Inferior parietal cortex (tissue), 1 donor: ENCODE data around the gene KIF16B.
"Not testable (repeated sequence)": the region's sequence is repeated elsewhere in the genome, so short reads cannot be mapped to it uniquely, and the experiment has no call there.

Source experiments
- DNase-seq: peaks from one replicate; pipeline ENCODE4 v3.0.0-alpha.2; 2016; ENCODE audit errors: extremely low spot score

Gene KIF16B, protein sequence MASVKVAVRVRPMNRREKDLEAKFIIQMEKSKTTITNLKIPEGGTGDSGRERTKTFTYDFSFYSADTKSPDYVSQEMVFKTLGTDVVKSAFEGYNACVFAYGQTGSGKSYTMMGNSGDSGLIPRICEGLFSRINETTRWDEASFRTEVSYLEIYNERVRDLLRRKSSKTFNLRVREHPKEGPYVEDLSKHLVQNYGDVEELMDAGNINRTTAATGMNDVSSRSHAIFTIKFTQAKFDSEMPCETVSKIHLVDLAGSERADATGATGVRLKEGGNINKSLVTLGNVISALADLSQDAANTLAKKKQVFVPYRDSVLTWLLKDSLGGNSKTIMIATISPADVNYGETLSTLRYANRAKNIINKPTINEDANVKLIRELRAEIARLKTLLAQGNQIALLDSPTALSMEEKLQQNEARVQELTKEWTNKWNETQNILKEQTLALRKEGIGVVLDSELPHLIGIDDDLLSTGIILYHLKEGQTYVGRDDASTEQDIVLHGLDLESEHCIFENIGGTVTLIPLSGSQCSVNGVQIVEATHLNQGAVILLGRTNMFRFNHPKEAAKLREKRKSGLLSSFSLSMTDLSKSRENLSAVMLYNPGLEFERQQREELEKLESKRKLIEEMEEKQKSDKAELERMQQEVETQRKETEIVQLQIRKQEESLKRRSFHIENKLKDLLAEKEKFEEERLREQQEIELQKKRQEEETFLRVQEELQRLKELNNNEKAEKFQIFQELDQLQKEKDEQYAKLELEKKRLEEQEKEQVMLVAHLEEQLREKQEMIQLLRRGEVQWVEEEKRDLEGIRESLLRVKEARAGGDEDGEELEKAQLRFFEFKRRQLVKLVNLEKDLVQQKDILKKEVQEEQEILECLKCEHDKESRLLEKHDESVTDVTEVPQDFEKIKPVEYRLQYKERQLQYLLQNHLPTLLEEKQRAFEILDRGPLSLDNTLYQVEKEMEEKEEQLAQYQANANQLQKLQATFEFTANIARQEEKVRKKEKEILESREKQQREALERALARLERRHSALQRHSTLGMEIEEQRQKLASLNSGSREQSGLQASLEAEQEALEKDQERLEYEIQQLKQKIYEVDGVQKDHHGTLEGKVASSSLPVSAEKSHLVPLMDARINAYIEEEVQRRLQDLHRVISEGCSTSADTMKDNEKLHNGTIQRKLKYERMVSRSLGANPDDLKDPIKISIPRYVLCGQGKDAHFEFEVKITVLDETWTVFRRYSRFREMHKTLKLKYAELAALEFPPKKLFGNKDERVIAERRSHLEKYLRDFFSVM (N-terminal part only)

DNA sequence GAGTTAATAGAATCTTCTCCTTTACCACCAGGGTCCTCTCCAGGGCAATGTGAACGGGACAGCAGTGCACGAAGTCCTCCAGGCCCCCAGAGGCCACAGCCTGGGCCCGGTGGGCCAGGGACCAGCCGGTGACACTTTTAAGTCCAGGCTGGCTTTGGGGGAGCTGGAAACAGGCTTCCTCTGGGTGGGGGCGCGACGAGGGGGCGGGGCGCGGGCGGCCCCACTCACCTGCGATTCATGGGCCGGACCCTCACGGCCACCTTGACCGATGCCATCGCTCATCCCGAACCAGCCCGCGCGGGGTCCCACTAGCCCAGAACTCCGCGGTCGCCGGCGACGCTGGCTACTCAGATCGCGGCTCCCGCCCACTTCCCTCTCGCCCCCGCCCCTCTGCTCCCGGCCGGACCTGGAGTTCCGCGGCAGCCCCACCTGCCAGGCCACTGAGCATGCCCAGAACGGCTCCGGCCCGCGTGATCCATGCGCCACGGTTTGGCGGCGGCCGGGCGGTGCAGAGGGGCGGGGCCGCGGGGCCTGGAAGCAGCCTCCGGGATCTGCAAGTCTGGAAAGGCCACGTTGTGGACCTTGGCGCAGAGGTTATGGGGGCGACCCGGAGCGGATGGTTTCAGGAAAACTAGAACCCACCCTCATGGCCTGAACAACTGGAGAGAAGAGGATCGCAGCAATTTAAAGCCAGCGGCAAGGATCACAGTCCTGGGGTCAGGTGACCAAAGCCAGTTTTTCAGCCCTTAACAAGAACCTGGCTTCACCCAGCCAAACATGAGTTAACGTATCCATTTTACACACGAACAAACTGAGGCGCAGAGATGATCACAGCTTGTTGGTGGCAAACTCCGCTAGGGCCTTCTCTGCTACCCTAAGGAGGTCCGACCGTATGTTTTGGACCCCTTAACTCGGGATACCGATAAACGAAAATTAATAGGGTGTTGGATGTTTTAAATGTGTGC, at the start of gene KIF16B:
Gene KIF16B, minus strand, starts transcription at position 448 of the 965 bp plus-strand sequence. Its CDS starts 173 bp downstream, at position 275.
- peak; percentile 86 for DNase-seq

DNA sequence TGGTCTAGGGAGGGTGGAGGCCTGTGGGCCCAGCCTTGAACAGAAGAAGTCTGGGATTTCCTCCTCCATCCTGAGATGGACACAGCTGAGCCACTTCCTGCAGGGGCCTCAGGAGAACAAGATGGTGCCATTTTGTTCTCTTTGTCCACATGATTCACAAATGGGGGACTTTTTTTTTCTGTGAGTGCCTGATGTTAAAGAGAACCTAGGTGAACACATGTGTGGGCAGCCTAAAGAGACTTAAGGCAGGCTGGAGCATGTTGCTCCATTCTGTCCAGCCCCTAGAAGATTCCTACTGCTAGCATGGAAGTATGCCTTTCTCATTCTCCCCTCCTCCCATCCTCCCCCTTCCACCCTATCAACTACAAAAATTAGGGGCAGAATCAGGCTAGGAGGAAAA, 49.3 kb upstream of the KIF16B start:
- DNase-seq = no peak

DNA sequence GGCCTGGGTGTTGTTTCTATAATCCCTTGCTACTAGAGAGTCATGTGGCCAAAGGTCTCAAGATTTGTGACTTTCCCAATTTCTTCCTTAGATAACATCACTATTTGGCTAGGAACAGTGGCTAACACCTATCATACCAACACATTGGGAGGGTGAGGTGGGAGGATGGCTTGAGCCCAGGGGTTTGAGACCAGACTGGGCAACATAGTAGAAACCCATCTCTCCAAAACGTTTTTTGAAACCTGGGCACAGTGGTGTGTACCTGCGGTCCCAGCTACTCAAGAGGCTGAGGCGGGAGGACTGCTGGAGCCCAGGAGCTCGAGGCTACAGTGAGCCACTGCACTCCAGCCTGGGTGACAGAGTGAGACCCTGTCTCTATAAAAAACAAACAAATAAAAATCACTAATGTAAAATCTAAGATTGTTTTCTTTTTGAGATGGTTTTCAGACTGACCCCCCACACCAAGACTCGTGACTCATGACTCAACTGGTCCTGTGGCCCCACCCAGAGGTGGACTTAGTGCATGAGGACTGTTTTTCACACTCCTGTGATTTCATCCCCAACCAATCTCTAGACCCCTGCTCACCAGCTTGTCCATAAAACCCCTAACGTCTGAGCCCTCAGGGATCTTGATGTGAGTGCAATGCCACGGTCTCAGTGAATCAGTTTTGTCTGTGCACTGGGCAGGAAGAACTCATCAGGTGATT, 48.3 kb upstream of the KIF16B start:
- no peak for DNase-seq

DNA sequence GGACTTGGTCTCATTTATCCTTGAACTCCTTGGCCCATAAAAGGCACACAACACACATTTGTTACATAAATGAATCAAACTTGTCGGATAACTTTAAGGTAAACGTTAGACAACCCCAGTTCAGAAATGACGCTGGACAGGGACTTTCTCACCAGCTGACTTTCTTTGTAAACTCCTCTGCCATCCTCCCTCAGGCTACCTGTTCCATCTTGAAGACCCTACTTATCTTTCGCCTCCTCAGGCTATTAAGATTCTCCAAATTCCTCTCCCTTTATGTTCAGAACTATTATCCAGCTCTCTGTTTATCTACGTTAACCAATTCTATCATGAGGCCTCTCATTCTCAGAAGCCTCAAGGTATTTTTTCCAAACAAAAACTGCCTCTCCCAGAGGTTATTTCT, 47.7 kb upstream of the KIF16B start:
- DNase-seq = no peak

DNA sequence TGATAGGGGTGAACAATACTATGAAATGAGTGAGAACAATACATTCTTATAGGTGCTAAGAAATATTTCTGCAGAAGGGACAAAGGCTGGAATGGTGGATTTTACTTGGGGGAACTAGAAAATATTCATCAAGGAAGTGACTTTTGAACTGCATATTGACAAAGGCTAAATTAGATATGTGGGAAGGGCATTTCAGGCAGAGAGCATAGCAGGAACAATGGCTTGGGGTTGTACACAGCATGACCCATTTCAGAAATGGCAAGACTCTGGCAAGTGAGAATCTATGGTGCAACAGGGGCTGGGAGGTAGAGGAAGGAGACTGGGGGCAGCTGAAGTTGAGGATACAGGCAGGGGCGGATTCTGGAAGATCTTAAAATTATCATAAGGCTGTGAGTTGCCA, 46.7 kb upstream of the KIF16B start:
- DNase-seq = no peak

DNA sequence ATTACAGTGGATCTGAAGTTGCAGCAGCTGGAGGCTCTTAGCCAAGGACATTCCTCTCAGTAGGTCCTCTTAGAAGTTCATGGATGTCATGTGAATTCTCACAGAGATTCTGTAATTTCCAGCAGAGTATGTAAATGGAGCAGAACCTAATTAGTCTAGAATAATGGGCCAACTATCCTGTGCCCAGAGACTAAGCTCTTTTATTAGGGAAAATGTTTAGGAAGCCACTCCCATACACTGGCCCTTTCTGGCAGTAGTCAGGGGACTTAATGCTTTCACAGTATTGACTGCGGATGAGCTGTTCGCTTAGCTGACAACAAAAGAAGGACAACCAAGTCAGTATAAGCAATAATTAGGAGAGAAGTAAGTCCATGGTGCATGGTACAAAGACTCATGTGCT, 43.8 kb upstream of the KIF16B start:
- DNase-seq = no peak

DNA sequence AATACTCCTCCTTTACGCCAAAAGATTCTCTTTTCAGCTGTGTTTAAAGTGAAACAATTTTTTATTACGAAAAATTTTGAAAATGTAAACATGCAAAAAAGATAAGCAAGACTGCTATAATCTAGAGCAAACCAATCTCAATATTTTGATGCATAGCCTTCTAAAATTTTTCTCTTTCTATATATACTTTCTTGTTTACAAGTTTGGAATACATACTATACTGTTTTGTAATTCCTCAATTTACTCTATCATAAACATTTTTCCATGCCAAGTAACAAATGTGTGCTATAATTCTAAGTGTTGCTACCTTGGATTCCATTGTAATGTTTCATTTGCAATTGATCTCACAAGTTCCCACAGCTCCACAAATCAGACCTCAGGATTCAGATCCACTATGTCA, 43.1 kb upstream of the KIF16B start:
- DNase-seq = no peak

DNA sequence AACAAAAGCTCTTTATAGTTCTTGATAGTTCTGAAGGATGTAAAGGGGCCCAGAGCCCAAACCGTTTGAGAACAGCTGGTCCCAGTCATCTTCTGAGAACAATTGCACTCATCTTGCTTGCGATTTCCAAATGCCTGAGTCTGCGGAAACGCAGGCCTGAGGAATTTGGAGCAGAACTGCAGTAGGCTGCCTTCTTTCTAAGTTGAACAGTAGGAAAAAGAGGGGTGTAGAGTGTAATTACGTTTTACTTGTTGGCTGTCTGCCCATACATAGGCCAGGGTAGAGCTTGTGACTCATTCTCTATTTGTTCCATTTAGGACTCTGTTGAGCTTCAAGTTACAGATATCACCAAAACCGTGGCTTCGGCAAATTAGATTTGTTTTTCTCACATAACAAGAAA, 42.0 kb upstream of the KIF16B start:
- peak; percentile 53 for DNase-seq

DNA sequence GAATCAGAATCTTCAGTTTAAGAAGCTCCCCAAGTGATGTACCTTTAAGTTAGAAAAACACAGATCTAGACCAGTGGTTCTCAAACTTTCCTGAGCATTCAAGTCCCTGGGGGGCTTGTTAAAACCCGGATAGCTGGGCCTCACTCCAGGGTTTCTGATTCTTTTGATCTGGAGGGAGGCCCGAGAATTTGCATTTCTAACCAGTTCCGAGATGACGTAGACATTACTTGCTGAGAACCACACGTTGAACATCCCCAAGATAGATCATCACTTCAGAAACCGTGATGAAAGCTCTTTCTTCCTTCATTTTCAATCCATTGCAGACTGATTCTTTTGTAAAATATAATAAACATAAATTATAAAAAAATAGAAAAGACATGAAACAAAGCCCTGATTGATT, 40.7 kb upstream of the KIF16B start:
- DNase-seq = no peak

DNA sequence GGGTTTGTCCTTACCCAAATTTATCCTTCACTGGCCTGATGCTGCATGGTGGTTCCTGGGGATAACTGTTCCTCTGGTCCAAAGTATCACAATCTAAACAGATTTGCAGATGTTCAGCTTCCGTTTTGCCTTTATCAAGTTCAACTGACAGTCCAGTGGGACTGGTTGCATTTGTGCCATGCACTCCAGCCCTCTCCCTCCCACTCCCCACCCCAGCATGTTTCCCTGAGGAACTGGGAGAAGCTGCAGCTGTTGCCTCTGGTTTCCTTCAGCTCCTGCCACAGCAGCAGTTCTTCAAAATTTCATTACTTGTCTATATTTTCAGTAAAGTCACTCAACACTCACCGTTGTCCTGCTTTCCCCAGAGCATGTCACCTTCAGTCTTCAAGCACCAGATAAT, 39.5 kb upstream of the KIF16B start:
- no peak for DNase-seq

DNA sequence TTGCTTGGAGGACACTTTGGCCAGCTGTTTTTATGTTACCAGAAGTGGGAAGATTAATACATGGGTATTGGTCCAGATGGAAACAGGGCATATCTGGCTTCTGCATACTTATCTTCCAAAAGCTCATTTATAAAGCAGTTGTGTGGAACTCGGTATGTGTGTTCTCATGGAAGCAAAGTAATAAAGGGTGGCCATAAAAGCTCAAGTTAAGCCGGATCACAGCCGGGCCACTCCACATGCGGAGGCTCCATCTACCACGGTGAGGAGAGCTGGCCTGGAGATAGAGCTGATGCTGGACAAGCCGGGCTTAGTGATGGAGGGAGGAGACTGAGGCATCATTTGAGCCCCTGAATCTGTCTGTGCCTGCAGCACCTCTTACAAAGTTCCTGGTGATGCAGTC, 38.6 kb upstream of the KIF16B start:
- DNase-seq = no peak

DNA sequence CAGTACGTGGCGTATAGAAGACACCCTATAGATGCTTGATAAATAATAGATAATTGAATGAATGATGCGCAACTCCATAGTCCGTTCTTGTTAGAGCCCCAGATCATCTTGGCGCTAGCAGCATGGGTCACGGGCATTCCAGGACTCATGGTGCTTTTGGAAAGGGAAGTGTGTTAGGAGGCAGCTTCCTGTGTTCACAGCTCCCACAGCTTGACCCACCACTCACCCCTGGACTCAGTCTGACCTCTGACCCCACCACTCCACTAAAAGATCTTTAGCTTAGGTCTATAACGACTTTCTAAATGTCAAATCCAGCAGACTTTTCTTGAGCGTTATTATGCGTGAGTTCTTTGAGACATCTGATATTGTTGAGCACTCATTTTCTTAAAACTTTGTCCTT, 35.8 kb upstream of the KIF16B start:
- DNase-seq = no peak

DNA sequence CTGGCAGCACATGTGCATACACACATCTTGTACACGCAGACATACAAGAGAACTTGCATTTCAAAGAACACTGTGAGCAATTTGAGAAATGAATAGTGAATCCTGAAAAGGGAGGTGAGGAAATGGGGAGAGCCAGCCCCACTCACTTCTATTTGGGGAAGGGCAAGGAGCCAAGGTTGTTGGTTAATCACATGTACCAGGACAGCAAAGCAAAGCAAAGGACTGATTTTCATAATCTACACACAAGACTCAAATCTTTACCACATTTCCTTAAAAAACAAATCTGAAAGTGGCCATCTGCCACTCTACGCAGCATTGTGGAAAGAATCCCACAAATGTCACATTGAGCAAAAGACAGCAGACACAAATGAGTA, 35.0 kb upstream of the KIF16B start:
- peak; percentile 28 for DNase-seq

DNA sequence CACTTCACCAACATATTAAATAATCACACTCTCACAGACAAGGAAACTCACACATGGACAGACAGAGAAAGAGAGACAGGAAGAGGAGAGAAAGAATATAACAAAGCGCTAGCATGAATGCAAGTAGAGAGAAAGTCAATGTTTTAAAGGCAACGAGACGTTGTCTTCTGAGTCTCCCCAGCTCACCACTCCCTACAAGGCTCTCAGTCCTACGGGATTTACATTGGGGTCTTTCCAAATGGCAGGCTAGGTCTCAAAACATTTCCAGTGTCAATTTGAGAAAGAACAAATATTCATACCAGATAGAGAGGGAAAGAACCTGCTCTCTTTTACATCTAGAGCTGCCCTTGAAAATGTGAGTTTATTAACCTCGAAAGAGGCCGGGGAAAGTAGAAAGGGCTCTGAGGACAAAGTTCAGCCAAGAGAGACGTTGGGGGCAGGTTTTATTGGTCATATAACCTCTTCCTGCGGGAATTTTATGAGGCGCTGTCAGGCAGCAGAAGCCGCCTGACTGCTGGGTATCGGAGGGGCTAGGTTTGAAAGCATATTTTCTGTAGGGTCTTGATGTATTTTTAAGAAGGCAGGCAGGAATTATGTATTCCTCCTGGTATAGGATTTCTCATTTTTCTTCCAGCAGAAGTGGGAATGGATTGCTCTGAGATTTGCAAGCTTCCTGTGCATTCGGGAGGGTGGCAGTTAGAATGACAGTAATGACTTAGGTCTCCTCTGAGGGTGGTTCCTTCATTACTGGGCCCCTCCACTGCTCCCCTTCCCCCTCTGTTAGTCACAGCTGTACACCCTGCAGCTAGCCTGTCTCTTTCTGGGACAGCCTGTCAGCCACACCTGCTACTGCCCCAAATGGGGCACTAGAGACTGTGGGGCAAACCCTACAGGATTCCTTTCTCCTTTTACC, 34.4 kb upstream of the KIF16B start:
- DNase-seq = no peak

DNA sequence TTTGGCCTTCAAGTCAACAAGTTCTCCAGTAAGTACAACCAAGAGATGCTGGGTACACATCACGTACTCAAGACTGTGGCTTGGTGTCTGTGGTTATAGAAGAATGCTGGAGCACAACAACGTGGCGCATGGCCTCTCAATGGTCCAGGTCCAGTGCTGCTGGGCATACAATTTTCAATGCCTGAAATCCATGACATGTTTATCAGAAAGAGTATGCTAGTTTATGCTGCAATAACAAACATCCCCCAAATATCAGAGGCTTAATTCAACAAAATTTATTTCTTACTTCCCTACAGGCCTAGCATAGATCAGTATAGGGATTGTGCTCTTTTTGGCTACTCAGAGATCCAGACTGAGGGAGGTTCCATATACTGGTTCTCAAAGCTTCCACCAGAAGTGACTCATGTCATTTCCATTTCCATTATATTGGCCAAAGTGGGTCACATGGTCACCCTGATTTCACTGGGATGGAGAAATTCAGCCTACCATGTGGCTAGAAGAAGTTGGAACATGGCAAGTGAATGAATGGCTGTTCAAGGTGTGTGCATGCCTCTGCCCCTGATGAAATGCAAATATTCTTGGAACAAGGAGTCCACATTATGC, 33.3 kb upstream of the KIF16B start:
- no peak for DNase-seq

DNA sequence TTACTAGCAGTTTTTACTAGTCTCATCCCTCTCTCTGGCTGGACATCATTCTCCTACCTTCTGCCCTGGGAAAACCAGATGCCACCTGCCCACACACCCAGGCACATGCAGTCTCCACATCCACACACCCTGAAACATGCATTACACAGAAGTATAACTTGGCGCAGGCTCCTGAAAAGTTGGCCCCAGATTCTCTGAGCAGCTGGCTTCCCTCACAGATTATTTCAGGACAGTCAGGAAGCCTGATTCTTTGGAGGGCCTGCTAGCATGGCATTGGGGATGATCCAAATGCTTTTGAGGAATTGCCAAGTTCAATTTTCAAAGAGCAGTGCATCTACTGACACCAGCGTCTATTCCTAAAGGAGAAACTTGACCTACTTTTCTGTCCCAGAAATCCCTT, 27.8 kb upstream of the KIF16B start:
- peak; percentile 45 for DNase-seq

DNA sequence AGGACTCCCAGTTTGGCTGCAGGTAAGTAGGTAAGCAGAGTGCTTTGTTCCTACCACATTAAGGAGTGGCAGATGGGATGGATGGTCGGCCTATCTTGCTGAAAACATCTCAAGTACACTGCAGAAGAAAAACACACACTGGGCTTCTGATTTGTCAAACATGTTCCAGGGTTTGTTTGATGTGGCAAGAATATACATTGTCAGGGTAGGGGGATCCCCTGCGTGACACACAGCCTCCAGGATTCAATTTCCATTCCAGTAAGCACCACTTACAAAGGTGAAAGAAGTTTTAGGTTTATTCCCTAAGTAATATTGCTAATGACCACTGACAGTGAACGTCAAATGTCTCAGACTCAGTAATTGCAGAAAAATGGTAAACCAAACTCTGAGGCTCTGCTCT, 26.0 kb upstream of the KIF16B start:
- no peak for DNase-seq

DNA sequence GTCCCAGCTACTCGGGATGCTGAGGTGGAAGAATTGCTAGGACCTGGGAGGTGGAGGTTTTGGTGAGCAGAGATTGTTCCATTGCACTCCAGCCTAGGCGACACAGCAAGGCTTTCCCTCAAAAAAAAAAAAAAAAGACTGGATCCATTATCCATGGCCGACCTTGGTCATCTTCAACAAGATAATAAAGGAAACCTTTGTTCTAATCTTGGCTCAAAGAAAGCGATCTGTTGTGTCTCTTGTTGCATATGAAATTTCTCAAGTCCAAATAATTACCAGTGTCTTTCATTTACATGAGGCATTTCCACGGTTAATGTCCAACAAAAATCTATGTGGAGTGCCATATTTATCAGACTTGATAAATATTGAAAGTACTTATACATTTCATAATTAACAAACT, 23.7 kb upstream of the KIF16B start:
- DNase-seq = no peak

DNA sequence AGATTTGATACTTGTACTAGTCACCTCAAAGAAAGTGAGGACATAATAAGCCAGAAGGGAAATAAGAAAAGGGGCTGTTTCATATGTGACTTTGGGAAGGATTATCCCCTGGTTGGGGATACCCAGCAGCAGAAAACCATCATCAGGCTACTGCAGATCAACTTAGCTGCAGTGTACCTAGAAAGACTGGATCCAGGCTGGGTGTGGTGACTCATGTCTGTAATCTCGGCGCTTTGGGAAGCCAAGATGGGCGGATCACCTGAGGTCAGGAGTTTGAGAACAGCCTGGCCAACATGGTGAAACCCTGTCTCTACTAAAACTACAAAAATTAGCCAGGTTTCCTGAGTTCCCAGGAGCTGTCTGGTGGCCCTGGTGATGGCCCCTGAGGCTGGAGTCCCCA, 23.2 kb upstream of the KIF16B start:
- not testable (repeated sequence) for DNase-seq
